ENCODE results near the gene IL17RC.

The IL17RC gene

DNA sequence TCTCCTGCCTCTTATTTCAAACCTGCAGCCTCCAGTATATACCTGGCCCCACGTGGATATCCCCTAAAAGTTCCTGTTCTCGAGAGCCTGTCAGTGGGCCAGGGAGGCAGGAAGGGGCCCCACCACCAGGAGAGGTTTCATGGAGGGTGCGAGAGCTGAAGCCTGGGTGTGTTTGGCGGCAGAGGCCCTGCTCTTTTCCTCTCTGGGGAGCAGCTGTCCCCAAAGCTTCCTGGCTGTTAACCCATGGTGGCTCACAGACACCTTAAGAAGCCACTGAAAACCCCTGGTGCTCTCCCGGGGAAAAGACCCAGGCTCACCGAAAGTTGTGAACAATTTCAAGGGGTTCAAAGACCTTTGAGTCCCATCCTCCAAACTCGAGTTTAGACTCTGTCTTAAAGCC, 34.2 kb downstream of the IL17RC start:
- peak overlapping the region; percentile 97 for H3K4me2 ChIP-seq
- H3K36me3 ChIP-seq, result peaks cover 37% of the 10 kb centered on the region
- H4K20me1 ChIP-seq, result no peaks in the 10 kb centered on the region
- H3K4me3 ChIP-seq, result peak overlapping the region; percentile 80
- peaks cover 38% of the 10 kb centered on the region for H3K4me1 ChIP-seq
- H3K9ac ChIP-seq, result peak overlapping the region; percentile 71
- no peak for TF ChIP-seq Cebpa-rat (IDR thresholded peaks at IDR 0.05)
- H3K27me3 ChIP-seq, result no peaks in the 10 kb centered on the region
- H3K9me3 ChIP-seq, result no peaks in the 10 kb centered on the region
- peak overlapping the region; percentile 58 for H3K27ac ChIP-seq

- H3K9me3 ChIP-seq, result no peaks in the 10 kb centered on the region
- peak overlapping the region; percentile 58 for H3K27ac ChIP-seq
- H3K27me3 ChIP-seq, result no peaks in the 10 kb centered on the region
- H3K36me3 ChIP-seq, result peaks cover 32% of the 10 kb centered on the region
- H3K9ac ChIP-seq, result peak overlapping the region; percentile 71
- H3K4me2 ChIP-seq, result peak overlapping the region; percentile 97
- H3K4me3 ChIP-seq, result peak overlapping the region; percentile 80
- TF ChIP-seq Cebpa-rat (IDR thresholded peaks at IDR 0.05), result no peak
- H3K4me1 ChIP-seq, result peaks cover 38% of the 10 kb centered on the region
- H4K20me1 ChIP-seq, result no peaks in the 10 kb centered on the region
Measured at GRCh38 chr3:9951598-9951961, 34.7 kb downstream of the IL17RC start.

GRCh38 chr3:9951962-9952805, 35.3 kb downstream of the IL17RC start, which contains the start of gene PRRT3:
TSS of gene PRRT3 (minus strand) at chr3:9952408. CDS start at chr3:9950115, 2,293 bp downstream.
- peaks cover 26% of the 10 kb centered on the region for H3K36me3 ChIP-seq
- no peaks in the 10 kb centered on the region for H4K20me1 ChIP-seq
- H3K4me1 ChIP-seq, result peaks cover 38% of the 10 kb centered on the region
- H3K4me3 ChIP-seq, result peak within 1 kb of the TSS; percentile 80
- peak within 1 kb of the TSS; percentile 97 for H3K4me2 ChIP-seq
- H3K27ac ChIP-seq, result peak within 1 kb of the TSS; percentile 58
- TF ChIP-seq Cebpa-rat (IDR thresholded peaks at IDR 0.05), result no peak
- H3K9me3 ChIP-seq, result no peaks in the 10 kb centered on the region
- no peaks in the 10 kb centered on the region for H3K27me3 ChIP-seq
- peak within 1 kb of the TSS; percentile 71 for H3K9ac ChIP-seq

- Histone ChIP-seq H3K9me3 (no peaks in the 10 kb centered on the region), H3K36me3 (no peaks in the 10 kb centered on the region), H3K27me3 (no peaks in the 10 kb centered on the region), H4K20me1 (no peaks in the 10 kb centered on the region), H3K4me2 (no peak overlapping the region), H3K4me3 (no peak overlapping the region), H3K4me1 (peaks cover 33% of the 10 kb centered on the region), H3K27ac (no peak overlapping the region), H3K9ac (no peak overlapping the region)
- TF ChIP-seq Cebpa-rat (IDR thresholded peaks at IDR 0.05), result no peak
Measured at GRCh38 chr3:9955067-9955502, 38.2 kb downstream of the IL17RC start.

GRCh38 chr3:9955611-9956352, 38.9 kb downstream of the IL17RC start:
- Histone ChIP-seq H4K20me1 (no peaks in the 10 kb centered on the region), H3K4me3 (no peak overlapping the region), H3K9me3 (no peaks in the 10 kb centered on the region), H3K27ac (no peak overlapping the region), H3K36me3 (no peaks in the 10 kb centered on the region), H3K4me2 (no peak overlapping the region), H3K4me1 (peaks cover 26% of the 10 kb centered on the region), H3K9ac (no peak overlapping the region), H3K27me3 (no peaks in the 10 kb centered on the region)
- TF ChIP-seq Cebpa-rat (IDR thresholded peaks at IDR 0.05), result no peak

DNA sequence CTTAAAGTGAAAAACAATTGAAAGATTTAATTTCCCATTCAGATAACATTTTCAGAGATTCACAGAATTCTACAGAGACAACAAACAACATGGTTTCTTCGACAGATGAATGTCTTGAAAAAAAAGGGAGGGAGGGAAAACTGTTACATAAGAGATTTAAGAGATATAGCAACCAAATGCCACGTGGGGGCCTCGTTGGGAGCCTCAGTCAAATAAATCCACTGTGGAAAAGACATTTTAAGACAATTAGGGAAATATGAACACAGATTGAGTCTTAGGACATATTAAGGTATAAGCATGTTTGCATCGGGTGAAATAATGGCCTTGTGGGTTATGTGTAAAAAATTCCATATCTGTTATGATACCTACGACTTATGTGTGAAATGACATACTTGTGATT, 40.3 kb downstream of the IL17RC start:
- peaks cover 14% of the 10 kb centered on the region for H3K4me1 ChIP-seq
- no peaks in the 10 kb centered on the region for H3K9me3 ChIP-seq
- no peak for TF ChIP-seq Cebpa-rat (IDR thresholded peaks at IDR 0.05)
- H3K4me3 ChIP-seq, result no peak overlapping the region
- no peak overlapping the region for H3K27ac ChIP-seq
- no peaks in the 10 kb centered on the region for H4K20me1 ChIP-seq
- no peak overlapping the region for H3K4me2 ChIP-seq
- peaks cover 10% of the 10 kb centered on the region; the same call in 1 of the 2 replicates for H3K36me3 ChIP-seq
- no peak overlapping the region for H3K9ac ChIP-seq
- no peaks in the 10 kb centered on the region for H3K27me3 ChIP-seq

DNA sequence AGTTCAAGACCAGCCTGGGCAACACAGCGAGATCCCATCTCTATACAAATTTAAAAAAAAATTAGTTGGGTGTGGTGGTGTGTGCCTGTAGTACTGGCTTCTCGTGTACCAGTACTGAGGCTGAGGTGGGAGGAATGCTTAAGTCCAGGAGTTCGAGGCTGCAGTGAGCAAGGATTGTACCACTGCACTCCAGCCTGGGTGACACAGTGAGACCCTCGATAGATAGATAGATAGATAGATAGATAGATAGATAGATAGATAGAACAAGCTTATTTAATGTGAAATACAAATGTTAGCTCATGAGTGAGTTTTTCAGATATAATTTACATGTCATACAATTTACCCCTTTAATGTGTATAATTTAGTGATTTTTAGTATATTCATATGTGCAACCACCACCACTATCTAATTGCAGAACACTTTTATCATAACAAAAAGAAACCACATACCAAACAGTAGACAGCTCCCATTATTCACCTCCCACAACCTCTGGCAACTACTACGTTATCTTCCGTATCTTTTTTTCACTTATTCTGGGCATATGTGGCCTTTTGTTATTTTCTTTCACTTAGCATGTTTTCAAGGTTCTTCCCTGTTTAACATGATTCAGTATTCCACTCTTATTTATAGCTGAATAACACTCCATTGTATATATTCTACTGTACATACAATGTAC, 48.4 kb downstream of the IL17RC start:
- Histone ChIP-seq H3K27me3 (no peaks in the 10 kb centered on the region), H3K9ac (no peak overlapping the region), H3K27ac (no peak overlapping the region), H3K4me2 (no peak overlapping the region), H3K36me3 (peaks cover 81% of the 10 kb centered on the region), H3K9me3 (no peaks in the 10 kb centered on the region), H3K4me1 (no peaks in the 10 kb centered on the region), H4K20me1 (no peaks in the 10 kb centered on the region), H3K4me3 (no peak overlapping the region)
- no peak for TF ChIP-seq Cebpa-rat (IDR thresholded peaks at IDR 0.05)

- Histone ChIP-seq H3K27me3 (no peaks in the 10 kb centered on the region), H3K36me3 (peaks cover 90% of the 10 kb centered on the region), H3K9ac (no peak overlapping the region), H3K27ac (no peak overlapping the region), H3K9me3 (no peaks in the 10 kb centered on the region), H3K4me3 (no peak overlapping the region), H4K20me1 (no peaks in the 10 kb centered on the region), H3K4me2 (no peak overlapping the region), H3K4me1 (no peaks in the 10 kb centered on the region)
- TF ChIP-seq Cebpa-rat (IDR thresholded peaks at IDR 0.05), result no peak
Measured at GRCh38 chr3:9966841-9967240, 49.9 kb downstream of the IL17RC start.

DNA sequence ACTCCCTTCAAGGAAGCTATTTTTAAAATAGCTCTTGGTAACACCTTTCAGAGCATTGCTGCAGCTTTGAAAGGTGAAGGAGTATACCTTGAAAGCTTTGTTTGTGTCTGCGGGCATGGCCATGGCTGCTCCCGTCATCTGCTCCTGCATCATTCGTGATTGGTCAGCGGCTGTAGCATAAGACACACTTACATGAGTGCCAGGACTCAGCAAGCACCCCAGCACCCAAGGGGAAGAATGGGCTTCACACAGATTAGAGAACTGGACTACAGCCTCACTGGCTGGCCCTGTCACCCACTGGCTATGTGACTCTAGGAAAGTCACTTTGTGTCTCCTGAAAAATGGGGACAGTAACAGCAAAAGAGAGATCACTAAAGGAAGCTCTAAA, 52.7 kb downstream of the IL17RC start:
- Histone ChIP-seq H3K27me3 (no peaks in the 10 kb centered on the region), H3K9ac (no peak overlapping the region), H3K4me1 (no peaks in the 10 kb centered on the region), H3K9me3 (no peaks in the 10 kb centered on the region), H4K20me1 (no peaks in the 10 kb centered on the region), H3K4me3 (no peak overlapping the region), H3K27ac (no peak overlapping the region), H3K4me2 (no peak overlapping the region), H3K36me3 (peaks cover 93% of the 10 kb centered on the region)
- TF ChIP-seq Cebpa-rat (IDR thresholded peaks at IDR 0.05), result no peak
